HG03108 (cell line): ENCODE data around the gene IGF1R.

ENCODE experiments used
- ATAC-seq: cut with Tn5 transposase; IDR thresholded peaks from one replicate; pipeline ENCODE4 v1.9.1; 2021; ENCODE audit warnings: moderate library complexity; ENCODE audit not compliant: unreplicated experiment

Gene IGF1R

DNA sequence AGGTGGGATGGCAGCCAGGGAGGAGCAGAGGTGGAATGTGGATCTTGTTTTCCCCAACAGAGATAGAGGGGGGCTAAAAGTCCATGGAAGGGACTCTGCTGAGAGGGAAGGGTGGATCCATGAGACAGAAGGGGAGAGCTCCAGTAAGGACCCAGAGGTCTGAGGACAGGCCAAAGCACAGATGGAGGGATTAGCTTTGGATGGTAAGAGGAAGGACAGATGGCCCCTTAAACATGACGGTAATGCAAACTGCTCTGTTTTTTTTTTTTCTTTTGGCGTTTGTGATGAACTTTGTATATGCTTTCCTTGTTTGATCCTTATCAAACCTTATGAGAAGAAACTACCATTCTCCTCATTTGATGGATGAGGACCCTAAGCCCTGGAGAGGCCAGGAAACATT lies 96.2 kb downstream of the IGF1R start:
- no peak for ATAC-seq

DNA sequence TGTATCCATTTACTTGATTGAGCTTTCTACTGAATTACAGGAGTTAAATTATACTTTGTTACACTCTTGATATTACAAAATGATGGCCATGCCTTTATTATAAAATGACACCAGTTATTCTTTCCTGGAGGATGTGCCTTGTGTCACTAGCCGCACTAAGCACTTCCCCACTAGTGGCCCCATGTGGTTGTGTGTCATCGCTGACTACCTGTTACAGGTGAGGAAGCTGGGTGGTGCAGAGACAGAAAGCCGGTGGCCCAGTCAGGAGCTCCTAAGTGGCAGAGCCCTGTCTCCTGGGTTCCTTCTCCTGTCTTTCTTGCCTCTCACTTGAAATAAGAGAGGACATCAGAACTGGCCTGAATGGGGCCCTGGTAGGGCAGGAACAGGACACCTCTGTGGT lies 96.8 kb downstream of the IGF1R start:
- no peak for ATAC-seq

DNA sequence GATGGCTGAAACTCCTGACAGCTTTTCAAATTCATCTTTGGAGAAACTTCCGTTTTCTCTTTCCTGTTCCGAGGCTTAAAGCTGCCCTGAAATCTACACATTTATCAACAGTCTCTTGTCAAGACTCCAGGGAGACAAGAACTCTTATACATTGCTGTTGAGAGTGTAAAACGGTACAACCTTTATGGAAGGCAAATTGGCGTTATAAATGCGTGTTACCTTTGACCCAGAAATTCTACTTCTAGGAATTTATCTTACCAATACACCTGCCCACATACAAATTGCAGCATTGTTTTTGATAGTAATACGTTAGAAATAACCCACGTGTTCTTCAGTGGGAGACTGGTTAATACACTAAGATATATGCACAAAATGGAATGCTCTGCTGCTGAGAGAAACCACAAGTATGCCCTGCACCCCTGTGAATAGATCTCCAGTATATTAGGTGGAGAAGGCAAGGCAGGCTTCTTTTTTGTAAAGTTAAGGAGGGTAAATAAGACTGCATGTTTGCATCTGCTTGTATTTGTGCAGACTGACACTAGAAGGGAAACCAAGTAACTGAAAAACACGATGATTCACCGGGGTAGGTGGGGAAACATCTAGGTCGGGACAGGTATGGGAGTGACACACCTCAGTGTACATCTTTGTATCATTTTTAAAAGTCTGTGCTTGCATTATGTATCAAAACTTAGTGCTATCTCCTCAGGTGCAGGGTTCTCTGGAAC lies 97.5 kb downstream of the IGF1R start:
- ATAC-seq, result no peak

DNA sequence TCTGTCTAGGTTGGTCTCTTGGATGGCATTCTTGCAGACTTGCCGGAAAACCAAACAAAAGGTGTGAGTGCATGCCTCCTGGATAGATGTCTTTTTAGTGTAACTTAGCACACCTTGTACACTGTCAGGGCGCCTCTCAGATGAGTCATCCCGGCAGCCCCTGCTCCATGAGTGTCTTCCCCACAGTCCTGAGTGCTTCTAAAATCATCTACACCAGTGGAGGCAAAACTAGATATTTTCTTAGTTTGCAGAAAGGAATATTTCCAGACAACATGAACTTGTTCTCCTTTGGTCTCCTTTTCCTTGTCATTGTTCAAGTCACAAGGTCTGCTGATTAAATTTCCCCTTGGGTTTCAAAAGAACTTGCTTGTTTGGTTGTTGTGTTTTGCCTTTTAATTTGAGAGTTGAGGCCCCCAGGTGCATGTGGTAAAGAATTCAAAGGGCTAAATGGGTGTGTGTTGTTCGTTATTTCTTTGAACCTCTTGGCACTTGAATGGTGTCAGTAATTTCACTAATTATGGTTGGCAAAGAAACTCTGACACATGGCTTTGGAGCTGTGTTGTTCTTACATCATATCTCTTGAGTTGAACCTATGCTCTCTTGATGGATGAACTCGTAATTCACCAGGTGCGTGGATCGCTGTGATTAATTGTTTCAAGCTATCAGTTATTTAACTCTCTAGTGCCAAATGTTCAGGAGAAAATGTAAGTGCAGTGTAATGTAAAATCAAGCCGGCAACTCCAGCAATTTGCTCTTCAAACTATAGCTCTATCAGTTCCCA lies 98.2 kb downstream of the IGF1R start:
- no peak for ATAC-seq

DNA sequence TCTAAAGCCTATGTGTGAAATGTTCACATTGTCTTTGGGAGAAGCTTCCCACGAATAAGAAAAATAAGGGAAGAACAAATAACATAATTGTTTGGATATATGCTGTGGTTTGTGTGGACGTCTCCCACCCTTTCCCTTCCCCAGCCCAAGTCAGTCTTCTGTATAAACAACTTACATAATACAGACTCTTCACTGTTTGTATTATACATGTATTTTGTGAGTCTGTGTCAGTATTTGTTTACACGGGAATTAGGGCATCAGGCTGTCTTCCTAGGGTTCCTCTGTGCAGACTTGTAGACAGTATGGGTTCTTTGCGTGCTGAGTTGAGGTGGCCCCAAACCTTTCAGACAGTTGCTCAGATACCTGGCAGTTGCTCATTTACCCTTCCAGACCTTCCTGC lies 103.4 kb downstream of the IGF1R start:
- no peak for ATAC-seq

DNA sequence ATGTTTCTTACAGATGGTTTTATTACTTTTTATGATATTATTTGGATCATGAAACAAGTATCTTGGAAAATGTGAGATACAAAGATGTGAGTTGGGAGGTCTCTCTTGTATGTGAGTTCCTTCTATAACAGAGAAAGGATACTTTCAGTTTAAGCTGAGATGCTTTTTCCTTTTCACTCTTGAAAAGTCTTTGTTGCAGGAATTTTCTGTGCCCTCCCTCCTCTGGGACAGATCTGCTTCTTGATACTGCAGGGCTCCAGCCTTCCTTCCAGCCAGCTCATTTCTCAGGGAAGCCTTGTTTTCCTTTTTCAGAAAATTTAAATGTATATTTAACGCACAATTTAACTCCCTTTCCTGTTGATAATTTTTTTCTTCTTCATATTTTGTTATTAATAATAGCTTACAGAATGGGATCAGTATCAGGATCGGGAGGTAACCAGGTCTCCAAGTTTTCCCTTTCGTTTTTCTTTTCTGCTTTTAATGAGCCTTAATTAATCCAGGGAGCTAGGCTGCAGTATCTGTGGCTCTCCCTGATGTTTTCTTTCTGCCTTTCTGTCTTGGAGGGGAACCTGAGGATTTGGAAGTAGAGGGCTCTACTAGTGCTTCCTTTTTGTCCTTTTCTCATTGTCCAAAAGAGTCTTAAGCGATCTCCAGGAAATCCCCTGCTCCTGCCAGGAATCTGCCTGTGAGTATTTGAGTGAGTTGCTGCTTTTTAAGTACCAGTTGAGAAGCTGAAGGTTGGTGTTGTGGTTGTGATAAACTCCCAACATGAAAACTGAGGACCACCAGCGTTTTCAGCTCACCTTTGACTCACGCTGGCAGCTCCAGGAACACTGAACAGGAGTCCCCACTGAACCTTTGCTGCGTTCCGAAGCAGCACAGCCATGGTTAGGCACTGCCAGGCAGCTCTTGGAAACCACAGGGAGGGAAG lies 105.7 kb downstream of the IGF1R start:
- ATAC-seq, result no peak

DNA sequence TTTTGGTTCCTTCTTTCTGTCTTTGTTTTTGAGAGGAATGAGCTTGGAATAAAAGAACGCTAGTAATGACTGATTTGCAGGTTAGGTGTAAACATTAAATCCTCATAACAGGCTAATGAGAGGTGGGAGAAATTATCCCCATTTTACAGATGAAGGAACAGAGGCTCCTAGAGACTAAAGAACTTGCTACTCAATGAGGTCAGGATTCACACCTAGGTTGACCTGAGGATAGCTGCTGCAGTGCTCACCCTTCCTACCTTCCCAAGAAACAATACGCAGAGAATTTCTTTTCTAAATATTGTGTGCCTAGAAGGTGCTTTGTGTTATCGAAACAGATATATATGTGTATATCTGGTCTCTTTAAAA lies 106.3 kb downstream of the IGF1R start:
- ATAC-seq, result no peak

DNA sequence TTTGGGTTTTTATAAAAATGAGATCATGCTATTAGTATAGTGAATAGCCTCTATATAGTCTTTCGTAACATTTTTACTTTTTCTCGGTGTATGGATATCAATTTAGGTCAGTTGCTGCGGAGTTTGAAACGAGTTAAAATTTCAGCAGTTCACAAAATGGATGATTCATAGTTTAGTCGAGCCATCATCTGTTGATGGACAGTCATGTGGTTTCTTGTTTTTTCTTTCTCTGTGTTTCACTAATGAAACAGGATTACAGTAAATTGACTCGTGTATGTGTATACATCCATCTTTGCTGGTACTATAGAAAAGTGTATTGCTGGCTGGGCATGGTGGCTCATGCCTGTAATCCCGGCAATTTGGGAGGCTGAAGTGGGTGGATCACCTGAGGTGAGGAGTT lies 106.8 kb downstream of the IGF1R start:
- ATAC-seq, result no peak

DNA sequence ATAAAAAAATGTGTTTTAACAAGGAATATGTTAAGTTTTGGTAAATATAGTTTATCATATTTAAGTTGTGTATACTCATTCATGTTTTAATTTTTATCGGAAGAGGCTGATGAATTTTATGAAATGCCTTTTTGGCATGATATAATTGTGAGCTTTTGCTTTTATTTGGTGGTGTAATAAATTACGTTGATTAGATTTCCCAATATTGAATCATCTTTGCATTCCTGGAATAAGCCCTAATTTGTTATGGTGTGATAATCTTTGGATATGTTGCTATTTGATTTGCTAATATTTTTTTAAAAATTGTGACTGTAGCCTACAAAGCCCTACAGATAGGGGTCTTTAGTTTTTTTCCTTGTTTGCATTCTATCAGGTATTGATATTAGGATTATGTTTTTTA lies 107.4 kb downstream of the IGF1R start:
- no peak for ATAC-seq

DNA sequence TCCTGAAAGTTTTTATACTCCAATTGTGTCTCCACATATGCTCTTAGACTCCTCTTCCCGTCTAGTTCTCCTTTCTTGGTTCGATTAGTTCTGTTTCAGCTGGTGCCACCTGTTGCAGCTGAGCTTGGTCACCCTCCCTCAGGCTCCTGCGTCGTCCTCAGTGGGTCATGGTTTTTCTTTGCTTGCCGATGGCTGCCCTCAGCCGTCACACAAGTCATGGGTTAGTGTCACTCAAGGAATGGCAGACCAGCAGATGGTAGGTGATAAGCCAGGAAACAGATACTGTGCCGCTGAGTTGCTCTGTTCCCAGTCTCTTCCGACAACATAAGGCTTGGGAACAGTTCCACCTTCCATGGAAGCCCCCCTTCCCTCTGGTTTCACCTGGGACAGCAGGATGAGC lies 109.9 kb downstream of the IGF1R start:
- no peak for ATAC-seq

DNA sequence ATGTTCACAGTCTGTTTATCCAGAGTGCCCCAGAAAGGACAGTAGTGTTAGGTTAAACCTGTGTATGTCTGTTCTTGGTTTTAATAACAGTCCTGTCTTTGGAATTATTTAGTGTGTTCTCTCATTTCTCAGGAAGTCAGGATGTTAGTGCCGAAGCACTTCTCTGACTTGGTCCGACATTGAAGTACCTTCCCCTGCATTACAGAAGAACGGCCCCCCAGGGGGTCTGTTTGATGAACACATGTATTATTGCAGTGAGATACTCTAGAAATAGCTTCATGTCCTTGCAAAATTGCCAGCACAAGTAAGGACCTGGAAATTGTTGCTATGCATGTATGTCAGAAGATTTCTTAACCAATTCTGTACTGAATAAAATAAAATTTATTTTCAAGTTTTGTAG lies 110.9 kb downstream of the IGF1R start:
- ATAC-seq, result no peak

DNA sequence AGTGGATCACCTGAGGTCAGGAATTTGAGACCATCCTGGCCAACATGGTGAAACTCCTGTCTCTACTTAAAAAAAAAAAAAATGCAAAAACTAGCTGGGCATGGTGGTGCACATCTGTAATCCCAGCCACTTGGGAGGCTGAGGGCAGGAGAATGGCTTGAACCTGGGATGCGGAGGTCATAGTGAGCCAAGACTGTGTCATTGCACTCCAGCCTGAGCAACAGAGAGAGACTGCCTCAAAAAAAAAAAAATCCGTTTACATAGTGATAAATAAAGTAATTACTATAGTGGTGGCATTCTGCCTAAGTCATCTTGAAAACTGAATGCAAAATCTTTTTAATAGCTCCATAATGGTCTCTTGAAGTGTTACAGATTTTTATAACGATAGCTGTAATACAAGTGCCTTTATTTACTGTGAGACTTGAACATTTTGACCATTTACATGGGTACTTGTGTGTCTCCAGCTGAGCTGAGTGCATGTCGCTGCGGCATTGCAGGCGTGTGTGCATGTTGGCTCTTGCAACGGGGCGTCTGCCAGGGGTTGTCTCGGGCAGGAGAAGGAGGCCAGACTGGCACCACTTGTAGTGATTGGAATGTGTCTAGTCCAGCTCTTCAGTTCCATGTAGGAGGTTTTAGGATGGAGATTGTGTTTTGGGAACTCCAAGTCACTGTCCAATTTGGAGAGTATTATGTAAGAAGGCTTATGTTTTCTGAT lies 111.9 kb downstream of the IGF1R start:
- no peak for ATAC-seq

DNA sequence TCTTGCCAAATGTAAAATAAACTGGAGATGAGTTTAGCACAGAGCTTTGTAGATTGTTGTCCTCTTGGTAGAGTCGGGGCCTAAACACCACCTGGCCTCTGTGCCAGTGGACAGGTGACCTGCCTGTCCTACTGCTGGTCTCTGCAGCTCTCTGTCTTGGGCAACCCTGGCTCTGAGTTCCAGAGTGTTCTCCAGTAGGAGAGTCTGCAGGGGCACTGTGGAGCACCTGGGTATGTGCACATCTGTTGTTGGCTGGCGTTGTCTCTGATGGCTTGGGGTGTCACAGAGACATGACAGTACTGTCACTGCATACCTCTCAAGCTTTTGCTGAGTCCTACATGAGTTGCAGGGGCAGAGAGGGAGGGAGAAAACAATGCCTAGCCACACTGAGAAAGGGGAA lies 112.6 kb downstream of the IGF1R start:
- no peak for ATAC-seq

DNA sequence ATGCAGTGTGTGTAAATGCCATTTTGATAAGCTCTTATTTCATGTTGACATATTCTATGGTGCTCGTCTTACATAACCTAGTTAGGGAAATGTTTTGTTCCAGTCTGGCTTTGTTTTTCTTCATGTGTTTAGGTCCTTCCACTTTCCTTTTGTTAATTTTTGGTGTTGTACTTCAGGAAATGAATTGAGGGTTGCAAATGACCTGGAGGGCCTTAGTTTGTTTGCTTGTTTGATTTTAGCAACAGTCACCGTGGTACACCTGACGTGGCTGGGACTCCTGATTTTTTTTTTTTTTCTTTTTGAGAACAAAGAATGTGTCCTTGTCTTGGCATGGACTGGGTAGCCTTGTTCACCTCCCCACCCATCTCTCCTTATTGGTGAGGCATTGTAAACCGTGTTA lies 114.8 kb downstream of the IGF1R start:
- ATAC-seq, result no peak

DNA sequence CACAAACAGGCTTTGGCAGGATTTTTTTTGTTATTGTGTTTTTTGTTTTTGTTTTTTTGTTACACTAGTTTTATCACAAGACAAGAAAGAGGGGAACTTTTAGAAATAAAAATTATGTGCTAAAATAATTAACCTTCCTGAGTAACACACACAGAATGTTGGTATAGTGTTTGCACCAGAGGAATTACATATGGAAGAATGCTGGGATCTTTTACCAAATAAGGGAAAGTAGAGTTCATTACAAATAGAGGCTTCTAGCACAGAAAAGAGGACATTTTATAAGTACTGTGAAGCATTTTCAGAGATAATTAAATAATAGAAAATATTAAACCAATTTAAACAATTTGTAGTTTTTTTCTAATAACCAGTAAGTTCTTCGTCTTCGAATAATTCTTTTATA lies 116.0 kb downstream of the IGF1R start:
- ATAC-seq, result no peak

DNA sequence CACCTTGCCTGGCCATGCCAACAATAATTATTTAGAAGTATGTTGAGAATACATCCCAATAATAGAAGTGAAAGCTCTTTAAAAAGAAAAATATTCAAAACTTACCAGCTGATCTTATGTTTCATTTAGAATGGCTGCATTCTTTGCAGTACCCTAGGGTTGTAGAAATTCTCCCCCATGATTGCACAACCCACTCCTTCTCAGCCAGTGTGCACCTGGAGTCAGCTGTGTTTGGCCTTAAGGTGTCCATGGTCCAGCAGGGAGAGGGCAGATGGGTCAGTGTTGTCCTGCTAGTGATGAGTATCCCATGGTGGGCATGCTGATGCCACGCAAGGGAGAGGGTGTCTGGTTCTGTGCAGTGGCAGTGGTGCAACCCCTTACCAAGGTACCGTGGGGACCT lies 117.3 kb downstream of the IGF1R start:
- ATAC-seq, result no peak

DNA sequence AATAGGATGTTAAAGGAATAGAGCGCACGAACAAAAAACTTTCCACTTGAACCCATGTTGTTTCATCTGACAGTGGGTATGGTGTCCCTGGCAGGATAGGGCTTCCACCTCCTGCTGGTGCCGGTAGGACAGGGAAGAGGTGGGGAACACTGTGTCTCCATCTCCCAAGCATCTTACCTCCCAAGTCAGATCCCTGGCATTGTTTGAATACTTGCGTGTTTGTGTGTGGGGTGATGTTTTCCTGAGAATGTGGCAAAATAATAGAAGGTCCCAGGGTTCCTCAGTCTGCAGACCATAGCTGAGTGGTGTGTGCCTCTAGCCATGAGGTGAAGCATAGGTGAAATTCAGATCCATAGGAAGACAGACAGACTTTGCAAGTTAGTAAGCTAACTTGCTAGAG lies 119.4 kb downstream of the IGF1R start:
- ATAC-seq, result no peak

DNA sequence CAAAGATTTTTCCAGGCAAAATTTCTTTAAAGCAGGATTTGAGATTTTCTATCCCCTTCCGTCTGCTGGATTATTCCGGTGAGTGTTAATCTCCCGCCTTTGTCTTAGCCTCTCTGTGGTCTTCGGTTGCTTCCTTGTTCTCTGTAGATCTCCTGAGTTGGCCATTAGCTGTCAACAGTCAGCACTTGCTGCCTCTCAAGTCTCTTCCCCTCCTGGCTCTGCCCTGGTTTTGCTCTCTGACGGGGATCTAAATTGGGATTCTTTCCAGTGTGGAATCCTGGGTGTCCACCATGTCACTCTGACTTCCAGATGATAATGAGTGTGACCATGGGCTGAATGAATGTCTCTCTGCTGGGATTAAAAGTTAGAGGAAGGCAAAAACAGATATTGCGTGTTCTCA lies 121.5 kb downstream of the IGF1R start:
- ATAC-seq, result no peak

DNA sequence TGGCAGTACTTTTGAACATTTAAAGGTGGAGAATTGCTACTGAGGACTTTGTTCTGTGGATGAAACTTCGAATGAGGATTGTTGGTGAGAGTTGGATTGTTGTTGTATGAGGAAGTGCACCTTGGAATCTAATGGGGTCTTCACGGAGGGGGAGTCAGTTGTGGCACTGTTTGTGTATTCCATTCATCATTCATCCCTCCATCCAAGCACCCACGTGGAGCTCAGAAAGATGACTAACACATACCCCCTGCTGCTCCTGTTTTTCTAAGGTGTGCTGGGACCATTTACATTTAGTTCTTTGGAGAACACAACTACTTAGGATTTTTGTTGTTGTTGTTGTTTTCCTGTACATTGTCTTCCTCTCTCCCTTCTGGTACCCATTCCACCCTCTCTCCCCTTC lies 122.6 kb downstream of the IGF1R start:
- ATAC-seq, result no peak

DNA sequence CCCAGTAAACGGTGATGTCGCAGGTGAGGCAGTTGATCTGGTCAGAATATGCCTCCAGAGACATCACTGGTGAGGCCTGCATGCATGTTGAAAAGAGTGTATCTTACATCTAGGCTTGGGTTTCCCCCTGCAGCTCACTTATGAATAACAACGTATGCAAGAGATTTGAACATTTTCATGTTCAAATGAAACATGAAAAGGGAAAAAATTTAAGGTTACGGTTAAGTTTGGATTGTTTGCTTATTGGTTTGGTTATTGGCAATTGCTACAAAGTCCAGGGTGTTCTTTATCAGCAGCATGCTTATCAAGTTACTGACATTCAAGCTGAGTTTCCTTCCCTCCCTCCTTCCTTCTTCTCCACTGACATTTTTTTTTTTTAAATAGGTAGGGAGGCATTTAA lies 123.2 kb downstream of the IGF1R start:
- no peak for ATAC-seq

DNA sequence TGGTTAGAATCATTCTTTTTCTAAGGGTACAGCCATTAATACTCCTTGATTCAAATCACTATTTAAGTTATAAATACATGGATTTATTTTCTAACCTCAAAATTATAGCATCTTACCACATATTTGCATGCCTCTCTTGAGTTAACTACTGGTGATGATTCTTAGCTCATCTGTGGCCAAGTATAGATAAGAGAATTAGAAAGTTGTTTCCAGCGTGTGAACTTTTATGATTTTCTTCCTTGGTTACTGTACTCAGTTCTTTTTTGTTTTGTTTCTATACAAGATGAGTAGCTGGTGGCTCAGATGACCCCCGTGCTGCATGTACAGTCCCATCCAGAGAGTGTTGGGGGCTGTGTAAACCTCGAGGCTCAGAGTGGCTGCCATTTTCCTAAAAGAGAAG lies 124.6 kb downstream of the IGF1R start:
- no peak for ATAC-seq
